ENCODE data around the gene CAMK1D. TPM values are rescaled to one million over a fixed set of nuclear protein-coding genes. Genes with fewer than 3 reads are reported as not detected.
A peak's percentile ranks its signal among the peaks of the same experiment; 100 is the strongest.
"Not testable (repeated sequence)": the region's sequence is repeated elsewhere in the genome, so short reads cannot be mapped to it uniquely, and the experiment has no call there.

Gene CAMK1D
- polyA plus RNA-seq, 1 donor: 8.4 TPM

GRCh38 chr10:12707461-12708185 lies 358.3 kb downstream of the CAMK1D start:
- whole genome bisulfite sequencing (ENCODE audit: insufficient coverage, low lambda C conversion rate): 0% methylated on average over 1 of the region's 10 CpGs
- Histone ChIP-seq H3K4me1 (ENCODE audit: control insufficient read depth, insufficient read depth, low read length) (peaks cover 16% of the 10 kb centered on the region), H3K4me3 (ENCODE audit: low read length) (no peak overlapping the region), H3K36me3 (ENCODE audit: control insufficient read depth, insufficient read depth, low read length) (no peaks in the 10 kb centered on the region), H3K9me3 (ENCODE audit: control insufficient read depth, low read depth, low read length) (no peaks in the 10 kb centered on the region), H3K27me3 (ENCODE audit: control insufficient read depth, insufficient read depth, low read length) (no peaks in the 10 kb centered on the region), H3K27ac (ENCODE audit: low read length) (peak overlapping the region; percentile 41)
- DNase-seq: peak; percentile 45 to 64

GRCh38 chr10:12709000-12709401 lies 359.7 kb downstream of the CAMK1D start:
- peaks cover 16% of the 10 kb centered on the region for H3K4me1 ChIP-seq (ENCODE audit: control insufficient read depth, insufficient read depth, low read length)

GRCh38 chr10:12709521-12709963 lies 360.2 kb downstream of the CAMK1D start:
- Histone ChIP-seq H3K36me3 (ENCODE audit: control insufficient read depth, insufficient read depth, low read length) (no peaks in the 10 kb centered on the region), H3K9me3 (ENCODE audit: control insufficient read depth, low read depth, low read length) (no peaks in the 10 kb centered on the region), H3K4me1 (ENCODE audit: control insufficient read depth, insufficient read depth, low read length) (peaks cover 16% of the 10 kb centered on the region), H3K27ac (ENCODE audit: low read length) (no peak overlapping the region), H3K4me3 (ENCODE audit: low read length) (no peak overlapping the region), H3K27me3 (ENCODE audit: control insufficient read depth, insufficient read depth, low read length) (no peaks in the 10 kb centered on the region)
- 14% methylated on average over 1 of the region's 4 CpGs for WGBS (ENCODE audit: insufficient coverage, low lambda C conversion rate)
- no peak for DNase-seq

More at GRCh38 chr10:12709000-12709401, 359.7 kb downstream of the CAMK1D start:
- WGBS (ENCODE audit: insufficient coverage, low lambda C conversion rate): 75% methylated on average over 1 of the region's 3 CpGs
- Histone ChIP-seq H3K9me3 (ENCODE audit: control insufficient read depth, low read depth, low read length) (no peaks in the 10 kb centered on the region), H3K27ac (ENCODE audit: low read length) (no peak overlapping the region), H3K27me3 (ENCODE audit: control insufficient read depth, insufficient read depth, low read length) (no peaks in the 10 kb centered on the region), H3K4me3 (ENCODE audit: low read length) (no peak overlapping the region), H3K36me3 (ENCODE audit: control insufficient read depth, insufficient read depth, low read length) (no peaks in the 10 kb centered on the region)
- DNase-seq: no peak

- Histone ChIP-seq H3K27ac (ENCODE audit: low read length) (no peak overlapping the region), H3K4me3 (ENCODE audit: low read length) (no peak overlapping the region), H3K36me3 (ENCODE audit: control insufficient read depth, insufficient read depth, low read length) (no peaks in the 10 kb centered on the region), H3K4me1 (ENCODE audit: control insufficient read depth, insufficient read depth, low read length) (peaks cover 16% of the 10 kb centered on the region), H3K9me3 (ENCODE audit: control insufficient read depth, low read depth, low read length) (no peaks in the 10 kb centered on the region), H3K27me3 (ENCODE audit: control insufficient read depth, insufficient read depth, low read length) (no peaks in the 10 kb centered on the region)
- DNase-seq: no peak
- 100% methylated on average over 4 of the region's 8 CpGs for whole genome bisulfite sequencing (ENCODE audit: insufficient coverage, low lambda C conversion rate)
These were observed 360.8 kb downstream of the CAMK1D start for GRCh38 chr10:12710157-12710556.

GRCh38 chr10:12710594-12711349 lies 361.4 kb downstream of the CAMK1D start:
- Histone ChIP-seq H3K9me3 (ENCODE audit: control insufficient read depth, low read depth, low read length) (no peaks in the 10 kb centered on the region), H3K4me3 (ENCODE audit: low read length) (no peak overlapping the region), H3K27ac (ENCODE audit: low read length) (no peak overlapping the region), H3K36me3 (ENCODE audit: control insufficient read depth, insufficient read depth, low read length) (no peaks in the 10 kb centered on the region), H3K27me3 (ENCODE audit: control insufficient read depth, insufficient read depth, low read length) (no peaks in the 10 kb centered on the region), H3K4me1 (ENCODE audit: control insufficient read depth, insufficient read depth, low read length) (peaks cover 16% of the 10 kb centered on the region)
- DNase-seq: peak; percentile 62 to 70
- WGBS (ENCODE audit: insufficient coverage, low lambda C conversion rate): 0% methylated on average over 2 of the region's 9 CpGs

- WGBS (ENCODE audit: insufficient coverage, low lambda C conversion rate): 40% methylated on average over 2 of the region's 6 CpGs
- peaks cover 16% of the 10 kb centered on the region for H3K4me1 ChIP-seq (ENCODE audit: control insufficient read depth, insufficient read depth, low read length)
- H3K27ac ChIP-seq (ENCODE audit: low read length): no peak overlapping the region
These were observed 362.0 kb downstream of the CAMK1D start for GRCh38 chr10:12711350-12711708.

GRCh38 chr10:12712293-12712983 lies 363.1 kb downstream of the CAMK1D start:
- Histone ChIP-seq H3K36me3 (ENCODE audit: control insufficient read depth, insufficient read depth, low read length) (no peaks in the 10 kb centered on the region), H3K27me3 (ENCODE audit: control insufficient read depth, insufficient read depth, low read length) (no peaks in the 10 kb centered on the region), H3K4me1 (ENCODE audit: control insufficient read depth, insufficient read depth, low read length) (peaks cover 11% of the 10 kb centered on the region), H3K9me3 (ENCODE audit: control insufficient read depth, low read depth, low read length) (no peaks in the 10 kb centered on the region), H3K27ac (ENCODE audit: low read length) (no peak overlapping the region), H3K4me3 (ENCODE audit: low read length) (no peak overlapping the region)
- DNase-seq: no peak
- WGBS (ENCODE audit: insufficient coverage, low lambda C conversion rate): no CpG with 5 or more reads among the region's 11 CpGs

More at GRCh38 chr10:12711350-12711708, 362.0 kb downstream of the CAMK1D start:
- no peaks in the 10 kb centered on the region for H3K36me3 ChIP-seq (ENCODE audit: control insufficient read depth, insufficient read depth, low read length)
- no peak overlapping the region for H3K4me3 ChIP-seq (ENCODE audit: low read length)
- H3K27me3 ChIP-seq (ENCODE audit: control insufficient read depth, insufficient read depth, low read length): no peaks in the 10 kb centered on the region
- no peaks in the 10 kb centered on the region for H3K9me3 ChIP-seq (ENCODE audit: control insufficient read depth, low read depth, low read length)
- DNase-seq: no peak

GRCh38 chr10:12712984-12713316 lies 363.6 kb downstream of the CAMK1D start:
- H3K27me3 ChIP-seq (ENCODE audit: control insufficient read depth, insufficient read depth, low read length); H3K36me3 ChIP-seq (ENCODE audit: control insufficient read depth, insufficient read depth, low read length); H3K27ac ChIP-seq (ENCODE audit: low read length); H3K4me1 ChIP-seq (ENCODE audit: control insufficient read depth, insufficient read depth, low read length); H3K4me3 ChIP-seq (ENCODE audit: low read length); H3K9me3 ChIP-seq (ENCODE audit: control insufficient read depth, low read depth, low read length); DNase-seq: not testable (repeated sequence)
- WGBS (ENCODE audit: insufficient coverage, low lambda C conversion rate): no CpG with 5 or more reads among the region's 6 CpGs

- 52% methylated on average over 2 of the region's 9 CpGs for WGBS (ENCODE audit: insufficient coverage, low lambda C conversion rate)
- H3K27ac ChIP-seq (ENCODE audit: low read length): no peak overlapping the region
- H3K4me3 ChIP-seq (ENCODE audit: low read length): no peak overlapping the region
- no peaks in the 10 kb centered on the region for H3K36me3 ChIP-seq (ENCODE audit: control insufficient read depth, insufficient read depth, low read length)
- no peaks in the 10 kb centered on the region for H3K9me3 ChIP-seq (ENCODE audit: control insufficient read depth, low read depth, low read length)
- H3K4me1 ChIP-seq (ENCODE audit: control insufficient read depth, insufficient read depth, low read length): peaks cover 16% of the 10 kb centered on the region
- H3K27me3 ChIP-seq (ENCODE audit: control insufficient read depth, insufficient read depth, low read length): no peaks in the 10 kb centered on the region
- no peak for DNase-seq
These were observed 366.7 kb downstream of the CAMK1D start for GRCh38 chr10:12716042-12716441.

- 87% methylated on average over 3 of the region's 12 CpGs for WGBS (ENCODE audit: insufficient coverage, low lambda C conversion rate)
- H3K27me3 ChIP-seq (ENCODE audit: control insufficient read depth, insufficient read depth, low read length): no peaks in the 10 kb centered on the region
- peaks cover 22% of the 10 kb centered on the region for H3K4me1 ChIP-seq (ENCODE audit: control insufficient read depth, insufficient read depth, low read length)
- DNase-seq: no peak
- H3K36me3 ChIP-seq (ENCODE audit: control insufficient read depth, insufficient read depth, low read length): no peaks in the 10 kb centered on the region
- H3K27ac ChIP-seq (ENCODE audit: low read length): no peak overlapping the region
- no peaks in the 10 kb centered on the region for H3K9me3 ChIP-seq (ENCODE audit: control insufficient read depth, low read depth, low read length)
- no peak overlapping the region for H3K4me3 ChIP-seq (ENCODE audit: low read length)
These were observed 368.8 kb downstream of the CAMK1D start for GRCh38 chr10:12717981-12718707.

All from large intestine (tissue), 3 donors.